Lower lobe of right lung (tissue), 2 donors: ENCODE data around the gene C13orf46. TPM values are rescaled to one million over a fixed set of nuclear protein-coding genes. Genes with fewer than 3 reads are reported as not detected.

Source experiments
- ATAC-seq, 2 donors: fragments of 200-7000 bp; cut with Tn5 transposase; one replicate each; pipeline ENCODE4 v1.9.1; 2020 to 2022; ENCODE audit warnings: mild to moderate bottlenecking in 2 of 2, moderate library complexity in 2 of 2
- DNase-seq: peaks from one replicate; pipeline ENCODE4 v3.0.0-alpha.2; 2020
- H3K27ac ChIP-seq: fragments of 200-600 bp; one replicate; pipeline ENCODE4 v1.8.0; 2022
- H3K27me3 ChIP-seq: fragments of 200-600 bp; one replicate; pipeline ENCODE4 v1.8.0; 2022; ENCODE audit warnings: low read depth
- H3K36me3 ChIP-seq: fragments of 200-600 bp; one replicate; pipeline ENCODE4 v1.8.0; 2022; ENCODE audit warnings: mild to moderate bottlenecking
- H3K4me1 ChIP-seq: fragments of 200-600 bp; one replicate; pipeline ENCODE4 v1.8.0; 2022
- H3K4me3 ChIP-seq: fragments of 200-600 bp; one replicate; pipeline ENCODE4 v1.8.0; 2022; ENCODE audit warnings: mild to moderate bottlenecking
- H3K9me3 ChIP-seq: fragments of 200-600 bp; one replicate; pipeline ENCODE4 v1.8.0; 2022
- CTCF ChIP-seq: fragments of 200-600 bp; IDR thresholded peaks from one replicate; pipeline ENCODE4 v1.8.0; 2022; ENCODE audit warnings: antibody characterized with exemption, mild to moderate bottlenecking
- intact Hi-C: fragments of 100-400 bp; cut with DNase I; formaldehyde crosslinking; loops from one replicate; pipeline ENCODE4 v1.11.0; 2022
- total RNA-seq: library from RNA; stranded (reverse); fragmentation: NEBNext Ultra II Directional; extraction: Animal tissue kit (Norgen Biotek cat#: 25700); gene quantifications from one replicate; pipeline ENCODE4 v1.2.1, GENCODE V29; 2021
- donor health status: DM: no; HTN: yes; CAD: no; lungs with severe emphysema.

C13orf46 gene
- total RNA-seq, 1 donor from 2014 or later: 14.0 TPM

GRCh38 chr13:113926951-113927660 lies 46.8 kb downstream of the C13orf46 start:
- H3K4me1 ChIP-seq: peaks cover 23% of the 10 kb centered on the region
- peaks cover 5% of the 10 kb centered on the region for H3K9me3 ChIP-seq
- H3K27me3 ChIP-seq: peaks cover 6% of the 10 kb centered on the region
- no peak overlapping the region for H3K4me3 ChIP-seq
- no peaks in the 10 kb centered on the region for H3K36me3 ChIP-seq
- no peak for ATAC-seq
- intact Hi-C loops: no loop called here
- no peak for TF ChIP-seq CTCF
- H3K27ac ChIP-seq: peak overlapping the region; percentile 18
- DNase-seq: no peak

GRCh38 chr13:113926301-113926761 lies 47.5 kb downstream of the C13orf46 start:
- H3K27ac ChIP-seq: no peak overlapping the region
- DNase-seq: no peak
- no peaks in the 10 kb centered on the region for H3K36me3 ChIP-seq
- no peak for TF ChIP-seq CTCF
- peaks cover 12% of the 10 kb centered on the region for H3K9me3 ChIP-seq
- intact Hi-C loops: no loop called here
- peaks cover 6% of the 10 kb centered on the region for H3K27me3 ChIP-seq
- peaks cover 23% of the 10 kb centered on the region for H3K4me1 ChIP-seq
- no peak overlapping the region for H3K4me3 ChIP-seq
- no peak for ATAC-seq

GRCh38 chr13:113924184-113924901 lies 49.5 kb downstream of the C13orf46 start:
- ATAC-seq (no peak), DNase-seq (no peak)
- intact Hi-C loops: no loop called here
- Histone ChIP-seq H3K4me3 (no peak overlapping the region), H3K36me3 (no peaks in the 10 kb centered on the region), H3K27ac (no peak overlapping the region), H3K27me3 (peaks cover 6% of the 10 kb centered on the region), H3K4me1 (peaks cover 22% of the 10 kb centered on the region), H3K9me3 (peaks cover 12% of the 10 kb centered on the region)
- TF ChIP-seq CTCF: no peak

- DNase-seq (no peak), ATAC-seq (no peak)
- H3K27me3 ChIP-seq: peaks cover 9% of the 10 kb centered on the region
- no peak overlapping the region for H3K27ac ChIP-seq
- H3K9me3 ChIP-seq: peaks cover 12% of the 10 kb centered on the region
- H3K4me3 ChIP-seq: no peak overlapping the region
- no peak for TF ChIP-seq CTCF
- H3K36me3 ChIP-seq: no peaks in the 10 kb centered on the region
- intact Hi-C loops: no loop called here
- H3K4me1 ChIP-seq: peaks cover 15% of the 10 kb centered on the region
Measured at GRCh38 chr13:113923376-113924063, 50.4 kb downstream of the C13orf46 start.

GRCh38 chr13:113922412-113923118 lies 51.3 kb downstream of the C13orf46 start:
- Histone ChIP-seq H3K4me1 (peaks cover 7% of the 10 kb centered on the region), H3K36me3 (no peaks in the 10 kb centered on the region), H3K9me3 (peaks cover 12% of the 10 kb centered on the region), H3K27me3 (peaks cover 10% of the 10 kb centered on the region), H3K4me3 (no peak overlapping the region), H3K27ac (no peak overlapping the region)
- no peak for ATAC-seq
- intact Hi-C loops: no loop called here
- TF ChIP-seq CTCF: no peak
- DNase-seq: no peak
